Muscle of leg (tissue), 11 donors: Measurements from ENCODE around the gene CTNNA1. TPM values are rescaled to one million over a fixed set of nuclear protein-coding genes. Genes with fewer than 3 reads are reported as not detected.

Experiments used
- DNase-seq: peaks from one replicate; pipeline ENCODE4 v3.0.0; 2013
- H3K27ac ChIP-seq: one replicate; pipeline ENCODE4 v1.5.1; 2013; ENCODE audit warnings: mild to moderate bottlenecking, low read length, control low read depth
- H3K27me3 ChIP-seq: one replicate; pipeline ENCODE4 v1.6.1; 2013; ENCODE audit warnings: low read length; ENCODE audit not compliant: control insufficient read depth, insufficient read depth
- H3K36me3 ChIP-seq: one replicate; pipeline ENCODE4 v1.6.1; 2013; ENCODE audit warnings: low read length; ENCODE audit not compliant: control insufficient read depth, insufficient read depth
- H3K4me1 ChIP-seq: one replicate; pipeline ENCODE4 v1.6.1; 2013; ENCODE audit warnings: low read length; ENCODE audit not compliant: control insufficient read depth, insufficient read depth
- H3K4me3 ChIP-seq: one replicate; pipeline ENCODE4 v1.5.1; 2013; ENCODE audit warnings: low read length, control low read depth
- H3K9me3 ChIP-seq: replicated peaks from 2 replicates; pipeline ENCODE4 v1.6.1; 2013; ENCODE audit warnings: low read depth, low read length; ENCODE audit not compliant: control insufficient read depth
- WGBS: methylation state at CpG from one replicate; pipeline ENCODE4 v1.1.5; 2013; ENCODE audit warnings: missing lambda C conversion rate; ENCODE audit not compliant: insufficient coverage; 5-methylcytosine and 5-hydroxymethylcytosine counted together
- polyA plus RNA-seq, 8 donors: library from polyadenylated mRNA; unstranded; fragments of 120-200 nt; gene quantifications; one replicate each; pipeline versions ENCODE4 v1.2.1 to v1.2.3, GENCODE V29; 2013; ENCODE audit warnings: inconsistent platforms in 1 of 8, low replicate concordance in 1 of 8; ENCODE audit not compliant: insufficient read length in 8 of 8, insufficient read depth in 1 of 8
- total RNA-seq: library from RNA; stranded (reverse); fragments of 120-200 nt; gene quantifications from one replicate; pipeline ENCODE4 v1.2.4, GENCODE V29; 2013

The CTNNA1 gene
- total and polyA plus RNA-seq, 9 donors, result 247 to 344 (median 297) TPM

DNA sequence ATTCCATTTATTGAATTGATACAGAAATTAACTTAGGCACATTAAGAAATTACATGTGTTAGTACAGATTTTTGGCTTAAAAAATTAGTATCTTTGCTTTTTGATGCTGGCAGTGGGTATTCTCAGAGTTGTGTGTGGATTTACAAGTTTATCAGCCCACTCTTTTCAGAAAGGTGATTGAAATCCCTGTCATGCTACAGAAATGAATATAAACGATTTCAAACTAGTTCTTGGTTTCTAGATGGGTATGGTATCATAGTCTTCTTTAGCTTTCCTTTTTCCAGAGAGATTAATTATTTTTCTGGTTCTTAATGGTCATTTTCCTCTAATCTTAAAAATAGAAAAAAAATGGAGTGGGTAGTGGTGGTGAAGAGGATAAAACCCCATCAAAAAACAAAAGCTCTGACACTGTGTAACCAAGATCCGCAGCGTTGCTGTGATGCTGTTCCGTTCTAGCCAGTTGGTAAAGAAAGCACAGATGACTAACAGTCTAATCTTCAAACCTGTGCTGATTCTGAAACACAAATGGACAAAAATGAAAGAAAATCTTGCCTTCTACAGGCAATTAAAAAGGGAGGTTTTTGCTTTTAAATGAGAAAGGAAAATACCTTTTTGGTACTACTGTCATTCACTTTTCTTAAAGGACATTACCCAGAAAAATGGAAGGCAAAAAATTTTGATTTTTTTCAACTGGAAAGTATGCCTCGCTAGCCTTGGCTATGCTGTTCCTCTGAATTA lies 116.7 kb downstream of the CTNNA1 start:
- no peaks in the 10 kb centered on the region for H3K36me3 ChIP-seq
- DNase-seq, result no peak
- peaks cover 15% of the 10 kb centered on the region for H3K4me1 ChIP-seq
- no peak overlapping the region for H3K27ac ChIP-seq
- no peak overlapping the region for H3K4me3 ChIP-seq
- no peaks in the 10 kb centered on the region for H3K27me3 ChIP-seq
- no CpG with 5 or more reads among the region's 5 CpGs for WGBS
- no peaks in the 10 kb centered on the region for H3K9me3 ChIP-seq

DNA sequence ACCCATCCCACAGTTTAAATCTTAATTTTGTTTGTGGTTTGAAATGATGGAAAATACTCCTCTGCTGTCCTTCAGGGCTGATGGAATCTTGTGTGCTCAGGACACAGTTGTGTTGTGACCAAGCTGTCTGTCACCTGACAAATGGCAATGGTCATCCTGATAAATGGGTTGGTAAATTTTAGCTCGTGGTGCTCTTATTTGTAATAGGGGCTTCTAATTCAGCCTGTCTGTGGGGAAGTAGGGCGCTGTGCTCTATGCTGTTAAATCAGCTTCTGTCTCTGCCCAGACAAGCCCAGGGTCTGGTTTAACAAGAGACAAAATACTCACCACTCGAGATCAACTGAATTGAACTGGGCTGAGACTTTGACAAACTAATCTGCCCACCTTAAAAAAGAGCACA lies 117.4 kb downstream of the CTNNA1 start:
- H3K27me3 ChIP-seq, result no peaks in the 10 kb centered on the region
- no peaks in the 10 kb centered on the region for H3K9me3 ChIP-seq
- H3K27ac ChIP-seq, result no peak overlapping the region
- H3K4me3 ChIP-seq, result no peak overlapping the region
- peaks cover 17% of the 10 kb centered on the region for H3K4me1 ChIP-seq
- no peak for DNase-seq
- WGBS, result 50% methylated on average over 1 of the region's 3 CpGs
- no peaks in the 10 kb centered on the region for H3K36me3 ChIP-seq

- Histone ChIP-seq H3K4me3 (no peak overlapping the region), H3K27me3 (no peaks in the 10 kb centered on the region), H3K4me1 (peaks cover 17% of the 10 kb centered on the region), H3K36me3 (no peaks in the 10 kb centered on the region), H3K9me3 (no peaks in the 10 kb centered on the region), H3K27ac (no peak overlapping the region)
- DNase-seq, result no peak
- WGBS, result 90% methylated on average over 3 of the region's 6 CpGs
Observed at GRCh38 chr5:138872841-138873465, 119.7 kb downstream of the CTNNA1 start.

DNA sequence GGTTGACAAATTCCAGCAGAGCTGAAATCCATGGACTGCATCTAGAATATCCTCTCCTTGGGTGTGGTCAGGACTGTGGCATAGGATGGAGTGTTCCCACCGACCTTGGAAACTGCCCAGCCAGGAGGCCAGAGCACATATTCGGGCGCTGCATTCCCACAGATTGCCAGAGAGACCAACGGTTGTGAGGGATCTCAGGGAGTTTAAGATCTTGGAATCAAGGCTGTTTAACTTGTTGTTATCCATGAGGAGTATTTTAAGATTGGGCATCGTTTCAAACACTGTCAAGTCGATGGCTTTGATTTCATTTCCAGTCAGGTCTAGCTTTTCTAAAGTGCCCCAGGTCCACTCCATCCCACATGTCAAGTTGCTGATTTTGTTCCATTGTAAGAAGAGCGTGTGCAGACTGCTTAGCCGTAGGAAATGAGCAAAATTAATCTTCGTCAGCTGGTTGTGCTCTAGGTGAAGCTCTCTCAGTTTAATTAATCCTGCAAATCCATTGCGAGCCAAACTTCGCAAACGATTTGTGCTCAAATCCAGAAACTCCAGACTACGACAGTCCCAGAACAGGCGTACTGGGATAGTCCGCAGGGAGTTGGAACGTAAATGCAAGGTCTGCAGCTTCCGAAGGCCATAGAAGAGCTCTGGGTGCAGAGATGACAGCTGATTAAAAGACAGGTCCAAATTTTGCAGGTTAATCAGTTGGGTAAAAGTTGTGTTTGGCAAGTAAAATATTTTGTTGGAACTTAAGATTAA lies 120.4 kb downstream of the CTNNA1 start:
- Histone ChIP-seq H3K36me3 (no peaks in the 10 kb centered on the region), H3K27ac (peak overlapping the region; percentile 90), H3K4me1 (peaks cover 18% of the 10 kb centered on the region), H3K9me3 (no peaks in the 10 kb centered on the region), H3K27me3 (no peaks in the 10 kb centered on the region), H3K4me3 (no peak overlapping the region)
- DNase-seq, result peak; percentile 16
- 60% methylated on average over 10 of the region's 17 CpGs for WGBS

GRCh38 chr5:138874241-138874640 lies 121.0 kb downstream of the CTNNA1 start:
- no peaks in the 10 kb centered on the region for H3K36me3 ChIP-seq
- peaks cover 20% of the 10 kb centered on the region for H3K4me1 ChIP-seq
- WGBS, result 27% methylated on average over 2 of the region's 6 CpGs
- H3K27ac ChIP-seq, result peak overlapping the region; percentile 90
- no peaks in the 10 kb centered on the region for H3K27me3 ChIP-seq
- peak; percentile 33 for DNase-seq
- no peaks in the 10 kb centered on the region for H3K9me3 ChIP-seq
- H3K4me3 ChIP-seq, result no peak overlapping the region

DNA sequence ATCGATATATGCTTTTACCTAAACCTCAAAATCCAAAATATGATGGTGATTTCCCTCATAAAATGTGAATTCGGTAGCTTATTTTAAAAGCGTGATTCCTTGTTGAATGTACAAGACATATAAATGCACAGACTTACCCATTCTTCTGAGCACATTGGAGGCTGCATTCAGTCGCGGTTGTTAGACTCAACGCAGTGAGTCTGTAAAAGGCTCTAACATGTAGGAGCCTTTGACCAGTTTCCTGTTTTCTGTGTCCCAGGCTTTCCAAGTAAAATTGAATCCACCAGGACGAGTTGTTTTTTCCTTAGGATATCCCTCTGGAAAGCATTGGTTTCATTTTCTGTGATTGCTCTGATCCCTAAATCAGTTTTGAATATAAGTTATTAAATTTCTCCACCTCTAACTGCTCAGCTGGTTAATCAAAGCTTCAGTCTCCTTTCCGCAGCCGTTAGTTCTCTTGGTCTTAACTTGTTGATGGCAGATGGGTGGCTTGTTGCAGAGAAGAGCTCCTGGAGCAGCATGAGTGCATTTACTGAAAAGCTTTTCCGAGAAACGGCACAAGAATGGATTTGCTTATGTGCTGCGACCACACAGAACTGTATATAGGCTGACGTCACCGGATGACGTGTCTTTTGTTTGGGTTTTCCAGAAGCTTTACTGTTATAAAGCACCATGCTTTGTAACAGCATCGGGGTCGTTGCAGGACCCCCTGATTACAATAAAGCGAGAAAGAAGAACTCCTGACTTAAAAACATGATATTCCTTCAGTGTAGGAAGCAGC lies 121.7 kb downstream of the CTNNA1 start, which contains the start of gene LRRTM2:
LRRTM2 (minus strand) TSS at position 565 of the 781 bp plus-strand sequence; CDS start at position 141, 424 bp downstream.
- peaks cover 2% of the 10 kb centered on the region for H3K36me3 ChIP-seq
- peaks cover 20% of the 10 kb centered on the region for H3K4me1 ChIP-seq
- no peaks in the 10 kb centered on the region for H3K27me3 ChIP-seq
- peak within 1 kb of the TSS; percentile 26 for H3K4me3 ChIP-seq
- peak; percentile 94 for DNase-seq
- WGBS, result 14% methylated on average over 7 of the region's 18 CpGs
- no peaks in the 10 kb centered on the region for H3K9me3 ChIP-seq
- H3K27ac ChIP-seq, result peak within 1 kb of the TSS; percentile 90

GRCh38 chr5:138875552-138875875 lies 122.3 kb downstream of the CTNNA1 start:
- H3K4me1 ChIP-seq, result peaks cover 20% of the 10 kb centered on the region

GRCh38 chr5:138875946-138876345 lies 122.7 kb downstream of the CTNNA1 start:
- DNase-seq, result no peak
- H3K27me3 ChIP-seq, result no peaks in the 10 kb centered on the region
- peaks cover 20% of the 10 kb centered on the region for H3K4me1 ChIP-seq
- peaks cover 2% of the 10 kb centered on the region for H3K36me3 ChIP-seq
- H3K9me3 ChIP-seq, result no peaks in the 10 kb centered on the region
- no peak overlapping the region for H3K27ac ChIP-seq
- H3K4me3 ChIP-seq, result no peak overlapping the region
- no CpG with 5 or more reads among the region's 3 CpGs for WGBS

More at GRCh38 chr5:138875552-138875875, 122.3 kb downstream of the CTNNA1 start:
- DNase-seq, result no peak
- Histone ChIP-seq H3K27me3 (no peaks in the 10 kb centered on the region), H3K36me3 (peaks cover 2% of the 10 kb centered on the region), H3K4me3 (no peak overlapping the region), H3K9me3 (no peaks in the 10 kb centered on the region), H3K27ac (peak overlapping the region; percentile 90)
- WGBS, result 31% methylated on average over 2 of the region's 2 CpGs

GRCh38 chr5:138876811-138877210 lies 123.6 kb downstream of the CTNNA1 start:
- Histone ChIP-seq H3K27ac (no peak overlapping the region), H3K36me3 (peaks cover 2% of the 10 kb centered on the region), H3K27me3 (no peaks in the 10 kb centered on the region), H3K4me1 (peaks cover 20% of the 10 kb centered on the region), H3K4me3 (no peak overlapping the region), H3K9me3 (no peaks in the 10 kb centered on the region)
- 97% methylated on average over 2 of the region's 4 CpGs for WGBS
- no peak for DNase-seq
